Astrocyte of the cerebellum (primary cell): ENCODE data around the gene PSMB2.

Source experiments
- DNase-seq: peaks from one replicate; pipeline ENCODE4 v3.0.0-alpha.2; 2011; ENCODE audit warnings: low read depth
- H3K4me3 ChIP-seq: 2 replicates; pipeline ENCODE4 v1.5.1; 2011; ENCODE audit warnings: mild to moderate bottlenecking, low read depth, low read length, moderate library complexity
- CTCF ChIP-seq: IDR thresholded peaks from 2 replicates; pipeline ENCODE4 v1.5.1; 2012; ENCODE audit warnings: low read length, low read depth, moderate library complexity, mild to moderate bottlenecking; ENCODE audit errors: missing control alignments
- in situ Hi-C: cut with HindIII; loops from 2 replicates; pipeline ENCODE4 v1.10.0; 2017; ENCODE audit warnings: low sequenced_read_pairs

Gene PSMB2

GRCh38 chr1:35555601-35556477 is 85.5 kb downstream of the PSMB2 start:
- no peak for DNase-seq
- no peak for TF ChIP-seq CTCF
- in situ Hi-C loops: no loop called here
- peak overlapping the region; percentile 77 for H3K4me3 ChIP-seq

- in situ Hi-C loops: no loop called here
- DNase-seq: no peak
- no peak overlapping the region for H3K4me3 ChIP-seq
- TF ChIP-seq CTCF: no peak
These were observed 86.1 kb downstream of the PSMB2 start for GRCh38 chr1:35555212-35555584.

- no peak overlapping the region for H3K4me3 ChIP-seq
- TF ChIP-seq CTCF: no peak
- DNase-seq: no peak
- in situ Hi-C loops: no loop called here
These were observed 86.8 kb downstream of the PSMB2 start for GRCh38 chr1:35554266-35555211.

- in situ Hi-C loops: no loop called here
- no peak for TF ChIP-seq CTCF
- no peak overlapping the region for H3K4me3 ChIP-seq
- DNase-seq: no peak
These were observed 87.5 kb downstream of the PSMB2 start for GRCh38 chr1:35553851-35554250.
